ENCODE measurements around the gene TCFL5.

The TCFL5 gene

DNA sequence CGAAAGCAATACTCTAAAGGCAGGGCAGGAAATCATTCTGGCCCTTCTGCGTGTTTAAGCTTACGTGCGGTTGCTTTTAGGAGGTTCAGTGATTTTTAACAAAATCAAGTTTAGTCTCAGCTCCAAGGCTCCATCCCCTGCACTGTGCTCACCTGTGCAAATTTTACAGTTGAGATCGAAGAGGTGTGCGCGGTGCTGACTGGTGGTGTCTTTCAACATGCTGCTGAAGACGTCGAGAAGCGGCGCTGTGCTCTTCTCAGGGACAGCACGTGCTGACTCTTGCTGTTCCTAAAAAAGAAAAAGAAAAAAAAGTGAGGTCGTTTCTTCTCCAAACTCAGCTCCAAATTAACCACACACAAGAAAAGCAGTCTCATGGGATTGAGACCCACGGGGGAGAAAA is 32.6 kb upstream of the TCFL5 start:
- no peak for DNase-seq

DNA sequence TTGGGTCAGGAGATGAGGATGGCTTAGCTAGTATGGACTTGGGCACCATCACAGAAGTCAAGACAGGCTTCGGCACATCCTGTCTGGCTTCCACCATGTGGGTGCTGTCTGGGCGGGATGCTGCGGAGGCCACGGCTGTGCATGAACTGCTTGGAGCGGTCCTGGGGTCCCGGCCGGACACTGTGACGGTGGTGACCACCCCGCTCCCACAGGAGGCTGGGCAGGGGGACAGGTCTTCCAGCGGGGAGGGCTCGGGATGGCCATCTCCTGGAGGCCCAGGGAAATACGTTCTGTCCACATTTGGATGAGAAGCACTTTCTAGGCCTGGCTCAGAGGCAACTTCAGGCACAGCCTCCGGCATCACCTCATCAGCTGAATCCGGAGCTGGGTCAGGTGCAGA is 32.1 kb upstream of the TCFL5 start:
- DNase-seq: no peak

DNA sequence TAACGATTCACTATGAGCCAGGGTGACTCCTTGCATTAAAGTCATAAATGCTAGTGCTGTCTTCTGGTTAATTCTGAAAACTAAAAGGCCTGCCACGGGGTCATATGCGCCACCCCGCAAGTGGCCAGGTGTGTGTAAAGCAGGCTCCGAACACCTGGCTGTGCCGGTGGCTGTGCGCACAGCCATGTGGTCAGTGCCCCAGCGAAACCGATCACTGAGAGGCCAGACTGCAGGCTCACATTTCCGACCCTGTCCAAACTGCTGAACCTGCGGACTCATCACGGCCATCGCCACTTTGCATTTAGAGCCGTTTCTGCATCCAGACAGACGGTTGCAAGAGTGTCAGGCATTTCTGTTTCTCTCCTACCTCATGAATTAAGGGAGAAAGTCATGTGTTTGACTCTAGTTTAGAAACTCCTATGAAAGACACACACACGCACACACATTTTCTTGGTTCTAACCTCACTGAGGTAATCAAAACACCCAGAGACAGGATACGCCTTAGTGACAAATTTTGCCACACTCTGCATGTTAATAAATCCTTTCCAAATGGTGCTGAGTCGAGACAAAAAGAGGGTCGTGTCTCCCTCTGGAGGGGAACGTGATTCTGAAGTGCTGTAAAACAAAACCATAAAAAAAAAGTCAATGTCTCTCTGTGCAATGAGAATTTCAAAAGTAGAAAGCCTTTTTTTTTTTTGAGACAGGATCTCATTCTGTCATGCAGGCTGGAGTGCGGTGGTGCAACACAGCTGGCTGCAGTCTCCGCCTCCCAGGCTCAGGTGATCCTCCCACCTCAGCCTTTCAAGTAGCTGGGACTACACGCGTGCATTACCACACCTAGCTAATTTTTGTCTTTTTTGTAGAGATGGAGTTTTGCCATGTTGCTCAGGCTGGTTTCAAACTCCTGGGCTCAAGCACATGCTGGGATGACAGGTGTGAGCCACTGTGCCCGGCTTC is 31.0 kb upstream of the TCFL5 start:
- DNase-seq: no peak

DNA sequence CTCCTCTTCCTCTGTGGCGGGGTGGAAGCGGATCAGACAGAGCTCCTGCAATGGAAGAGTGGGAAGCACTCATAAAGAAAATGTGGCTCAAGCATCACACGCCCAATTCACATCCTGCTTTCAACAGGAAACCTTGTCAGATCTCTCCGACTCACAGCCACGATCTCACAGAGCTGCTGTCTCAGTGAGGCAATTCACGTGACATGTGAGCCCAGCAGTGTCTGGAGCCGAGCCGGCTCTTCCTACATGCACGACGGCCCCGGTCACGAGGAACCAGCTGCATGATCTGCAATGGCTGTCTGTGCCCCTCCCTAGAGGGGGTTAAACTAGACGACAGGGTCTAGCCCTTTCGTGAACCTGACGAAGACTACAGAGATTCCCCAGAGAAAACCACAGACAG is 29.5 kb upstream of the TCFL5 start:
- peak in 1 of 2 donors; percentile 12 for DNase-seq

DNA sequence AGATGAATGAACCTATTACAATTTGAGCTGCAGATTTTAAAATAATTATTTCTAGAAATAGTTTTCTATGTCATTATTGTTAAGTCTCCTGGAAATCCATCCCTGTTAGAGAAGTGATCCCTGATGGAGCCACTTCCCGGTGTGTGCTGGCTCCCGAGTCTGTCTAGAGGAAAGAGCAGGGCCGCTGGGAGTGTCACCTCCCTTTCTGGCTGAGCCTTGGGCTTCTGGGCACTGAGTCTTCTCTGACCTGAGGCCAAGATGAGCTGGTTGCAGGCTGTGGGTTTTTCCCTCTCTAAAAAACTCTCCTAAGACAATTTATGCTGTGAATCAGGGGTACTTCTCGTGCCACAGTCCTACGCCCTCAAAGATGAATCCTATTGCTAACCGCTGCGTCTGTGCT is 28.8 kb upstream of the TCFL5 start:
- DNase-seq: no peak

DNA sequence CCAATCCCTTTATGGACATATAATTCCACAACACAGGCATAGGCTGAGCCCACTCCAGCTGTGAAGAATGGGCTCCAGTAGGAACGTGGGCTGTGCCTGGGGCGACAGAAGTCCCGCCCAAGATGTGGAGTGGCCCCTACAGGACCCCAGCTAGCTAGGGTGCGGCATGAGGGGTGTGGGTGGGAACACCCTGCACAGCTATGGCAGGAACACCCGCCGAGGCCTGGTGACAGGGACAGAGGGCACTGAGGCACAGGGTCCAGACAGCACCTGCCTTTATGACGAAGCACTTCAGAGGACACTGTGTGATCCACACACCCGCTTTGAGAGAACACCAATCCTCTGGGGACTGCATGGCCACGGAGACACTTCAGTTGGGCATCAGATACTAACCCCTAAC is 28.2 kb upstream of the TCFL5 start:
- no peak for DNase-seq

DNA sequence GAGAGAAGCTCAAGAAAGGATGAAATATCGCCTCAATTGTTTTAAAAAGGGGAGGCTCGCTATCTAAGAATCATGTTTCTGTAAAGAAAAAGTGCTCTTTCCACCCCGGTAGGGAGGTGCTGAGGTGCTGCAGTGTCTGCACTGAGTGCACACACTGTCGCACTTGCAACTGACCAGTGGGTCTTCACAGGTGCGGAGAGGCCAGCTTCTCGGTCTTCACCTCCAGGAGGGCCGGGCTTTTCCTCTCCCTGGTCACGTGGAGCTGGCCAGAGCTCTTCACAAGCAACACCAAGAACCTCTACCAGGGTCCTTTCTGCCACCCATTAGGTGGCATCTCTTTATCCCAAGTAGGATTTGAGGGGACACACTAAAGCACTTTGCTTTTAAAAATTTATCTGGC is 27.8 kb upstream of the TCFL5 start:
- DNase-seq: no peak

DNA sequence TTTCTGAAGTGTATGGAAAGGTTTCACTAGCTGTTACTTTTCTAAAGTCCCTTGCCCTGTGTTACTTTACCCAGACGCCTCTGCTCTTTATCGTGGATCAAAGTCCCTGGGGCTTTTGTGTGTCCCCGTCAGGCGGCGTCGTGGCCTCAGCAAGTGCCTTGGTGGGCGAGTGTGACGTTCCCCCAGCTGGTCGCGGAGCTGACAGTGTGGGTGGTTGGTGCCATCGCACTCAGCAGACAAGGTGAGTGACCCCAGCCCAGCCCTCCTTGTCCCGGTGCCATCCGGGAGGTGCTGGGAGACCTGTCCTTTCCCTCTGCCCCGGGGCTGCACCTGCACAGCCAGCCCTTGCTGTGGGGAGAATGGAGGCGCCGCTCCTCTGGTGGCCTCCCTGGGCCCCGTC is 27.3 kb upstream of the TCFL5 start:
- DNase-seq: no peak

DNA sequence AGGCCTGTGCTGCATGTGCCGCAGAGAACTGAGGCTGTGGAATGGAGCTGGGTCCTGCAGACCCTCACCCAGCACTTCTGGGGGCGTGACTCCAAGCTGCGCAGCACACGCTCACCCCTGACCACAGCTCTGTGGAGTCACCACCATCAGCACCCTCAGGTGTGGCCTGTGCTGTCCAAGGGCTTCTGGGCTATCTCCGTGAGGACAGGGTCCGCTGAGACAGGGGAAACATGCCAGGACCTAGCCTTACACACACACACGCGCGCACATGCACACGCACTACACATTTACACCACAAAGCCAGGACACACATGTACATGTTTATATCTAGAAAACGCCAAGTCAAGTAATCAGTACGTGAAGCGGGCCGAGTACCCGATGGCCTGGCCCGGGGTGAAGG is 26.8 kb upstream of the TCFL5 start:
- DNase-seq: no peak

DNA sequence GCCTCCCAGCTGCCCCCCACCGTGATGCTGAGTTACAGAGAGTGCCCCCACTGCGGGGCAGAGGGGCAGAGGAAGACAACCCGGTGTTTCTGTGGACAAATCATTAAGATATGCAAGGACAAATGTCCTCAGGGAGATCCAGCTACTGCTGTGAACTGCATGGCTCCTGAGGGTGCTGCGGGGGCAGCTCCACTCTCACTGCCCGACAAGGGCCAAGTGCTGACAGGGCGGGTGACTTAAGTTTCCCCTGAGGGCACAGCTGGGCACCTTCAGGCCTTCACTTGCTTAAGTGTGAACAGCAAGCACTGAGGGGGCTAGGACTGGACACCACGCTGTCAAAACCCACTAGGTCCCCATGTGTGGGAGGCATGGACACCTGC is 26.2 kb upstream of the TCFL5 start:
- DNase-seq: no peak

DNA sequence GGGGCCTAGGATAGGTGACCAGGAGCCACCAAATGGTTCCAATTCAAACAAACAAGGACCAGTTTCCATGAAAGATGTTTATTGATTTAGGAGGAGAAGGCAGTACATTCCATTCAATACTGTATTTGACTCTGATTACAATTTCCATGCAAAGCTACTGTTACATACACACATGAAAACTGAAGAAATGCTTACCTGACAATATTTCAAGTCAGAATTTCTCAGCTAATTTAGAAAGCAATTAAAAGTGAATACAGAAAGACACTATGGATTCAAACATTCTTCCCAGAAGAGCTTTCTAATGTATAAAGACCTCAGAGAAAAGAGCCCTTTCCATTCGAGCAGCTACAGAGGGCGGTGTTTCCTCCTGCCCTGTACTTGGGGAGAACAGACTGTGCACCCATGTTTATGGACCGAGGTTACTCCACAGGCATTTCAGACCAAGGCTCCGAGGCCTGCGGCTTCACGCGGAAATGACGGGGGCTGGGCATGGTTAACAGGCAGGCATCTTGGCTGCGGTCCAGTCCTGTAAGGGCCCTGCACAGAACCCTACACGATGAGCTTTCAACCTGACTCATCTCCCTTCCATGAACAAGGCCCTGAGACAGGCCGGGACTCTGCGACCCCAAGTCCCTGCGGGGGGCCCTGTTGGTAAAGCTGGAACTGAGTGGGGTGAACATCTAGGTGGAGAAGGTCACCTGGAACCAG is 25.7 kb upstream of the TCFL5 start:
- no peak for DNase-seq

DNA sequence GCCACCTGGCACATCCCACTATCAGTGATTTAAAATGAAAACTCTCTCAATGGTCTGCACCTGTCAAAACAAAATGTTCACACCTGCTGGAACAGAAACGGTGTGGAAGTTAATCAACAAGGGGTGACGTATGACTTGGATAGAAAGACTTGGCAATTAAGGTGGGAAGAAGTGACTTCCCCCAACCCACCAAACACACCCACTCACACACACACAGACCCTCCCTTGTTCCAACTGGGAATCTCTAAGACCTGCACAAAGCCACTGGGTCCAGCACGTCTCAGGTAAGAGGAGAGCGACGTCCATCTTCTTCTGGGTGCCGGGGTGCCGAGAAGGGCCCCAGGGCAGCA is 25.1 kb upstream of the TCFL5 start:
- no peak for DNase-seq

DNA sequence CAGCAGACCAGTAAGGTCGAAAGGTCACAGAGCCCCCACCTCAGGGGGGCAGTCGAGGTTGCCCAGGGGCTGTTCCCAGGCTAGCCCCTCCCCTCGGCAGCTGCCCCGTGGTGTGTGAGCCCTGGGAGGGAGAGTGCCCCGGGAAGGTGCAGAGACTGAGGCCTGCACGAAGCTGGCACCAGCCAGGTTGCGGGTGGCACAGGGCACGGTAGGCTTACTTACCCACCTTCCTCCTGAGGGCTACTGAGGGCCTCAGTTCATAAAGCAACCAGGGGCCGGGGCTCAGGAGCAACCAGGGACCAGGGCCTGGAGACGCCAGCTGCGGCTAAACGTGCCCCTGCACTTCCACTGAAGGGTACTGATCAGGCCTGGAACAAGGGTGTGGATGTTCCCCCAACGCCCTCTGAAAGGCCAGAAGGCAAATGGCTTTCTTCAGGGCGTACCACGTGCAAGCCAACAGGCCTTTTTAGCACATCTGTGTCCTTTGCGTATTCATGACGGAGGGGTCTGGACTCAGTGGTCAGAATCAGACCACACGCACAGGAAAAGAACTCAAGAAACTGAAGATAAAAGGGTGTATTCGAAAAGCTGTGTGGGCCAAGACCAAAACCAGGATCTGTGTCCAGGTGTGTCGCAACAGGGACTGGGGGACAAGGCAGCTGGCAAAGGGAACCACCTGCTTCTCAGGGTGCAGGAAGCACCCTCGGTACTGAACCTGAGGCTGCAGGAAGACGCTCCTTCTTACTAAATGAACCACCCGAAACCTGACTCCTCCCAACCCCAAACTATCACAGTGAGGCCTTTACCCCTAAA is 24.5 kb upstream of the TCFL5 start:
- DNase-seq: no peak

DNA sequence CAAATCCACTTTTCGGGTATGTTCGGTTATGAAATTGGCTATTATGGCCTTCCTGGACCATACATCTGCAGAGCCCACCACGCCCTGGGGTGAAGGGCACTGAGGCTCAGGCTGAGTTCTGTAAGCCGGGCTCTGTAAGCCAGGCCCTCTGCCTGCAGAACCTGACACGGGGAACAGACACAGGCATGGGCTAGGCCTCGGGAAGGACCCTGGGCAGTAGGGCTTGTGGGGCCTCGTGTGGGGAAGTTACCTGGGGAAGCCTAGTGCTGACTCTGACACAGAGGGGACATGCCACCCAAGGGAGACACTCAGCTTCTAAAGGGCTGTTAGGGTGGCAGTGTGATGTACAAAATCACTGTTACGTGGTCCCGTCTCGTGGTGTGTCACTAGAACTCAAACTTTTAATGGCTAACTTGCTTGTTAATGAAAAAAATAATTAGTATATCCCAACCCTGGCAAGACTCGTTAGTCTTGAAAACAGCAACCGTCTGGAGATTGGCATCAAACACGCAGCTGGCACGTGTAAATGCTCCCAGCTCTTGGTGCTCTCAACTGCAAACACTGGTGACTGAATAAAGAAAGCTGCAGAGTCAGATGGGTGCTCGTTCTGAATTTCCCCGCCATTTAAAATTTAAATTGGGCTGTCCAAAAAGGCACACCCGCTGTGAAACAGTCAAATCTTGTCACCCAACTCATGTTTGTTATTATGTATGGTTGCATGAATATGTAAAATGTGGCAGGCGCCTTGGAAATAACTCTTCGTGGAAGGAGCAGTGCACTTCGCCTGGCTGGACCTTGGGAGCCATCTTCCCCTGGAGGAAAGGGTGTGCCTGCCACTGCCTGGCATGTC is 23.6 kb upstream of the TCFL5 start:
- no peak for DNase-seq

DNA sequence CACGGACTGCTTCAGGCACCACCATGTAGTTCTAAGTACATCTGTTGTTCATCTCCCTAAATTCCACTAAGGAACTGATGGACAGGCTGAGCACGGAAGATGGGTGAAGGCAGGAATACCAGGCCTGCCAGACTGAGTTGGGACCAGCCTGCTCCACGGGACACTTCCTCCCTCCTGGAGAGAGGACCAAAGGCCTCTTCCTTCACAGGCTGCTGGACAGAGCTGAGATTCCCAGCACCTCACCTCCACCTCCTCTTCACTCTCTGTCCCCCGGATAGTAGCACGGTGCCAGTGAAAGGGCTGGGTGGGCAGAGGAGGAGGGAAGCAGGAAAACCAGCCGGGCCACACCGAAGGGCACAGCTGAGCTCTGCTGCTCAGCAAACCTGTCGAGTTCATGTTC is 22.9 kb upstream of the TCFL5 start:
- no peak for DNase-seq

DNA sequence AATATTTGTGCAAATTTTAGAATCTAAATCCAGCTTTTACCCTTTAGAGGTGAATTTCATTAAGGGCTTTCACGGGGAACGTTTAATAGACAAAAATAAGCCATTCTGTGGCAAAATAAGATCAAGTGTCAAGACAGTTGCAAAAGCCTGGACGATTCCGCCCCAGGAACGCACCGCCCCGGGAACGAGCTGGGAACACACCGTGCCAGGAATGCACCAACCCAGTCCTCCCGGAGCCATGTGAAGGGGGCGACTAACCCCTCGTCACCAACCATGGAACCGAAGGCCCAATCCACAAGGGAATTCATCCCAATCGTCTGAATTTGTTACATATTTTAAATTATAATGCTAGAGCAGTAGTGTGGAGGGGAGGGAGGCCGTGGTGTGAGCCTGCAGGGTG is 20.8 kb upstream of the TCFL5 start:
- DNase-seq: no peak

DNA sequence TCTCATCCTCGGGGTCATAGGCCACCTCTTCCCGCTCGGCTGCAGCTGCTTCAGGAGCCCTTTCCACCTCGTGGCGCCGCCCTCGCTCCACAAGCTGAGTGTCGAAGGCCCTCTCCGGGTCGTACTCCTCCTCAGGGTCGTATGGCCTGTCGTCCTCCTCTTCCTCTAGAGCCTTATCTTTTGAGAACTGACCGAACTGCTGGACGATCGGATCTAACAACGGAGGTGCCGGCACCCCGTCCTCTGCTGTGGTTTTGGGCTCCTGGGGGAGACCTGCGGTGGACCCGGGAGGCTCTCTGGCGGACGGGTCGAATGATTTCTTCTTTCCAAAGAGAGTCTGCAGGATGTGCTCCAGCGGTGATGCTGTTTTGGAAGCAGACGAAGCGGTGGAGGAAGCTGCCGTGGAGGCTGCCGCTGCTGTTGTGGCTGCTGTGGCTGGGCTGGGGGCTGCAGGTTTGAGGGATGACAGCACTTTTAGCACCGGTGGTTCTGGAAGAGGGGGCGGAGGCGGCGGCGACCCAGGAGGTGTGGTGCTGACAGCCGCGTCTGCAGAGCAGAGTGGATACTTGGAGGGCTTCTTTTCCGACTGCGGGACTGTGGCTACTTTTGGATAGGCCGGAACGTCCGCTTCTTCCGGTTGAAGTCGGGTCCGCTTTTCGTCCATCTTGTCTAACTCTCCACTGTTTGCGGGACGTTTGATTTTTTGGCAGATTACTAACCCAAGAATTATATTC is 20.2 kb upstream of the TCFL5 start:
- no peak for DNase-seq

DNA sequence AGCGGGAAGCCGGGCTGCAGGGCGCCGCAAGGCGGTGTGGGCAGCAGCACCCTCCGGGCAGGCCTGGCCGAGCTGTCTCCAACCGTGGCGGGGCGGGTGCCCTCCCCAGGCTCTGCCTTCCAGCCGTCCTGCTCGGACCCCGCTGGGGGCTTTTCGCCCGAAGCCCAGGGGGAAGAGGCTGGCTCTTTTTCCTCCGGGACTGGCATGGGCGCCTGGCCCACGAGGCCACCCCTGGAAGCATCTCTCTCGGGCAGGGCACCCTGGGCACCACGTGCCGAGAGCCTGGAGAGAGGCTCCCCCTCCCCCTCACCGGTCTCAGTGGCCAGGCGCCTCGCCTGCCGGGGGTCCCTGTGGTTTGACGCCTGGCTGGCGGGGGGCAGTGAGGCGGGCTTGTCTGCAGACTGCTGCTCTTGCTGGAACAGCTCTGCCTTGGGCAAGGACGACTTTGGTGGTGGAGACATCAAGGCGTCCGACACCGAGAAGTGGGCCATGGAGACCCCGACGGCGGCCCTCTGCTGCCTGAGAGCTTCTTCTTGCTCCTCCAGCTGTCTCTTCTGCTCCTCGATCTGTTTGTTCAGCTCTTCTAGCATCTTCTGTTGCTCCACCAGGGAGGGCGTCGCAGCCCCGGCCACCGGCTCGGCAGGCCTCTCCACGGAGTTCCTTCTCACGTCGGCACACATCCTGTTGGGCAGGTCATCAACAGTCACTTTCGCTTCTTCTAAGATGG is 19.5 kb upstream of the TCFL5 start:
- DNase-seq: no peak

DNA sequence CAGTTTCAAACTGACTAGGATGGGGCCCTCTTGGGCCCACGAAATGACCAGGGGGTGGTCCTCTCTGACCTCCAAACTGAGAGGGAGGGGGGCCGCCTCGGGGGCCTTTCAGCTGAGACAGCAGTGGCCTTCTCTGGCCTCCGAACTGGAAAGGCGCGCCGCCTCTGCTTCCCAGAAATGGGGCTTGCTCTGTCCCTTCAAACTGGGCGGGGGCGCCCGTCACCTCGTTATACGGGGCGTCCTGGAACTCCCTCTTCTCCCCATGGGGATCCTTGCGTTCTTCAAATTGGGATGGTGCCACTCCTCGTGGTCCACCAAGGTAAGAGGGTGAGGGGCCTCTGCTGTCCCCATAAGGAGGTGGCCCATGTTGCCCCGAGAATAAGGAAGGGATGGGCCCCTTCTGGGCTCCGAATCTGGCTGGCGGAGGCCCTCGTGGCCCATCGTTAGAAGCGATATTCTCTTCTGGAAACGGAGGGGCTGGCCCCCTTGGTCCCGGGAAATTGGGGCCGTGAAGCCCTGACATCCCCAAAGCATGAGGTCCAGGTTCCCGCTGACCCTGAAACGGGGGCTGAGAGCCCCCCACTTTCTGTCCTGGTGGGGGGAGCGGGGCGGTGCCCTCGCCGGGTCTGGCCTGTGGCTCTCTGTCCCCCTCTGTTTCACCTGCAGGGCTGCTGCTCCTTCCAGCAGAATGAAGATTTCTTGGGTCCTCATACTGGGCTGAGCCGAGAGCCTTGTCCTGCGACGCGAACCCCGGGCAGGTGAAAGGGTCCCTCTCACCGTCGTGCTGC is 18.7 kb upstream of the TCFL5 start:
- no peak for DNase-seq

Measured in inflammatory macrophage treated with lipopolysaccharide for 1 hour (primary cell).